Stimulated activated CD4-positive, alpha-beta T cell treated with anti-CD3 and anti-CD28 coated beads, Interleukin-1b, Interleukin-23, amount 100 ng/mL, for 1 hour (primary cell): ENCODE results near the gene PPM1H.
A peak's percentile ranks its signal among the peaks of the same experiment; 100 is the strongest.
"Not testable (repeated sequence)": the region's sequence is repeated elsewhere in the genome, so short reads cannot be mapped to it uniquely, and the experiment has no call there.

Experiments
- DNase-seq, 2 donors: peaks; one replicate each; pipeline ENCODE4 v3.0.0-alpha.2; 2020; ENCODE audit warnings: low read depth in 2 of 2

PPM1H gene

DNA sequence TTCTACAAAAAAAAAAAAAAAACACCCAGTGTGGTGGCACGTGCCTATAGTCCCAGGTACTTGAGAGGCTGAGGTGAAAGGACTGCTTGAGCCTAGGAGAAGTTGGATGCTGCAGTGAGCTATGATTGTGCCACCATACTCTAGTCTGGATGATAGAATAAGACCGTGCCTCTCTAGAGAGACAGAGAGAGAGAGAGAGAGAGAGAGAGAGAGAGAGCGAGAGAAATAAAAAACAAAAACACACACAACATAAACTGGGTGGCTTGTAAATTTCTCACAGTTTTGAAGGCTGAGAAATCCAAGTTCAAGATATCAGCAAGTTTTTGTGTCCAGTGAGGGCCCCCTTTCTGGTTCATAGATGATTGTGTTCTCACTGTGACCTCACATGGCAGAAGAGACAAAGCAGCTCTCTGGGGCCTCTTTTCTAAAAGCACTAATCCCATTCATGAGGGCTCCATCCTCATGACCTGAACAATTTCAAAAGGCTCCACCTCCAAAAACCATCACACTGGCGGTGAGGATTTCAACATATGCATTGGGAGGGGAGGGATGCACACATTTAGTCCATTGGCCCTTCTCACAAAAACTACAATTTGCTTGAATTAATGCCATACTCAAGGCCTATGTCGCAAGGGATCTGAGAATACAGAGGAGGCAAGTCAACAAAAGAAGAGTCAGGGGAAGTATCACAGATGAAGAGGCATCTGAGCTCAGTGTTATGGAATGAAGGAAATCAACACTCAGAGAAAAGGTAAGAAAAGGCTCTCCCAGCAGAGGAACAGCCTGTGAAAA is 94.9 kb downstream of the PPM1H start:
- no peak for DNase-seq

DNA sequence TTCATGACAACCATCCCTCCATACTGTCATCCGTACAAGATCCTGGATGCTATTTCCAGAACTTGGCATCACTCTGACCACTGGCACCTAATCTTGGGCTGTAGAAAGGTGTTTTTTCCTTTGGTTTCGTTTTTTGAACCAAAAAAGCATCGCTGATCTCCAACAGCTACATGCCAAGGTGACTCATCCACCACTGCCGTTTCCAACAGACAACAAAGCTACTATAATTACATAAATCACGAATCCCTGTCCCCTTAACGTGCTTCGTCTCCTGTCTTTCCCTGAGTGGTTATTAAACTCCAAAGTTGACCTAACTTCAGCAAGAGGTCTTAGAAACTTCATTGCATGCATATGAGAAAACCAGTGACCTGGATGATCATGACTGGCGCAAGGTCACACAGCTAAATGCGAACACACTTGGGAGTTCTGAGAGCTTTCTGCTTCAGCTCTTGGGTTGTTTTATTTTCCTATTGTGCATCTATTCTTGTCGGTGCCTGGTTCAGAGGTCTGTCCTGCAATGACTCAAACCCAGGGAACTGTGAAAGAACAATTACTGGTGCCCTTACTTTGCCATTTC is 99.9 kb downstream of the PPM1H start:
- no peak for DNase-seq

DNA sequence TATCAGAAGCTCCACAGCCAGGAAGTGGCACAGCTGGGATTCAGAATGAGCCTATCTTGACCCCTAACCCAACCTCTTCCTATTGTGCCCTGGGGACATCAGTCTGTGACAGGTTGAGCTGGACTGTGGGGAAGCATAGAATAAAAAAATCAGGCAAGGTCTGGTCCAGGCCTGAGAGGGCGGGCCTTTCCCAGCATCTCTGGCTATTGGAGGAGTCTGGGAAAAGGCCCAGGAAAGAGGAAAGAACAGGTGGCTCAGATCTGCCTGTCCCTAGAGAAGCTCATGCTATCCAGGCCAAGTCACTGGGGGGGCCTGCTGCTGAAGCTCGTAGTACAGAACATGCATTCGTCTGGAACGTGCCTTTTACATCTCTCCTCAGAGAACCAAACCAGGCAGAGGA is 100.5 kb downstream of the PPM1H start:
- no peak for DNase-seq

DNA sequence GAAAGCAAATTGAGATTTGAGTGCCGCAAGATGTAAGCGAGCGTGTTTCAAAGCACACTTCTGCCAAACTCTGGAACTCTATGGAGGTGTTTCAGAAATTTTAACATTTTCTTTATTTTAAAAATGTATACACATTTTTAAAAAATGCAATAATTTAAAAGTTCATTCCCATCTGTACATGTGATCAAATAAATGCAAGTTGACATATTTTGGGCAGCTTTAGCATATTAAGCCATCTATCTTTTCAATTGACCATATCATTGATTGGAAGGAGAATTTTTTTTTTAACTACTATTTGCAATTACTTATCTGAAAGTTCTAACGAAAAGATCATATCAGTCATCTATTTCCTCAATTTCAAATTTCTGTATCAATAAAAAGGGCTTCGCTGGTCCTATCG is 101.3 kb downstream of the PPM1H start:
- no peak for DNase-seq

GRCh38 chr12:62832558-62832957 is 102.4 kb downstream of the PPM1H start:
- no peak for DNase-seq

DNA sequence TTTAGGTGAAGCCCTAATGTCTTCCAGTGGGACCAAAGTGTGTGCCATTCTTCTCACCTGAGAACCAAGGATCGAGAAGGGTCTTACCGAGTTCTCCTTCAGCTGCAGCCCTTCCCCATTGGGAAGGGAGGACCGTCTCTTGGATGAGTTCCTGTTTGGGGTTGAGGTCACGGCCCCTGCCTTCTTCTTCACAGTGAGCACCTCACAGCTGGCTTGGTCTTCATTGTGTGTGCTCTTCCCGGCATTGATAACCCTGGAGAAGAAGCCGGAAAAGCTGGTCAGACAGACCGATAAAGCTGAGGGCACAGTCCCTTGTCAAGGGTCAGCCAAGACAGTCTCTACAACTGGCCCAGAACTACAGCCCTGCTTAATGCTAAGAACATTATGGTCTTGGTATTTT is 102.9 kb downstream of the PPM1H start:
- no peak for DNase-seq

- no peak for DNase-seq
Observed at GRCh38 chr12:62827855-62828254, 107.1 kb downstream of the PPM1H start.

DNA sequence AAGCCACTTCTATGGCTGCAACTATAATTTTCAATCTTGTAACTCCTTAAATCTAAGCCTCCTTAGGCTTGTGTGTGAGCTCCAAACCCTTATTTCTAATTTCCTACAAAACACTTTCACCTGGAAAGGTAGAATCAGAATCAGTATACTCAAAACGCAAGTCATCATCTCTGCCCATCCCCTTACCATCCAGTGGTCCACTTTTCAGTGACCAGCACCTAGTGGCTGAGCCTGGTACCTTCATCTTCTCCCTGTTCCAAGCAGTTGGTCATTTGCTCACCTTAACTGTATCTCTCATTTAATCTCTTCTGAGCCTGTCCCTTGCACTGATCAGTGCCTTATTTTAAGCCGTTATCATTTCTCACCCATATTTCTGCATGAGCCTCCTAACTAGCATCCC is 107.9 kb downstream of the PPM1H start:
- DNase-seq, result no peak

DNA sequence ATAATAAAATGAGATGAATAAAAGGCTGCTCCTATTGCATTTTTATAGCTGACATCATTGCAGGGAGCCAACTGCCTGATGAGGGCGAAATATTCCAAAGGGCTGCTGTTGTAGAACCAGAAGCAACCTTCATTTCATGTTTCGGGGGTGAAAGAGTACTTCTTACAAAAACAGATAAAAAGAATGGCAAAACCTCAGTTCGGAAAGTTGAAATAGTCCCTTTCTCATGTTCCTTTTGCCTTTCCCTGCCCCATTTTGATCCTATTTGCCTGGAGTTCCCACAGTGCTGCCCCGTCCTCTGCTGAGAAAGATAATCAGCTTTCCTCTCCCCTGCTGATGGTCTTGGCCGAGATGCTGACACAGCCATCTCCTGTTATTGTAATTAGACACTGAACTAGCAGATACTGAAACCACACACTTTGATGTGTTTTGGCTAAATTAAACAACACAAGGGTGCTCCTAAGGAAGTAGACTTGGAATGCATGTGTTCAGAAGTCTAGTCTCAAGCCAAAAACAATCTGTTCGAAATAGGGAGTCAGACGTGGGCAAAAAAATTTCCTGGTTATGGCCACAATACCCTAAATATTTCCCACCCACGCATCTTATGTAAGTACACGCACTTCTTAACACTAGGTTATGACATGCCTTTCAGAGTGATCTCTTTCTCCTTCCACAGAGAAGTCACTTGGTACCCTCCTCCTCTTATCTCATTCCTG is 117.2 kb downstream of the PPM1H start:
- no peak for DNase-seq

- no peak for DNase-seq
Observed at GRCh38 chr12:62814243-62814642, 120.7 kb downstream of the PPM1H start.

DNA sequence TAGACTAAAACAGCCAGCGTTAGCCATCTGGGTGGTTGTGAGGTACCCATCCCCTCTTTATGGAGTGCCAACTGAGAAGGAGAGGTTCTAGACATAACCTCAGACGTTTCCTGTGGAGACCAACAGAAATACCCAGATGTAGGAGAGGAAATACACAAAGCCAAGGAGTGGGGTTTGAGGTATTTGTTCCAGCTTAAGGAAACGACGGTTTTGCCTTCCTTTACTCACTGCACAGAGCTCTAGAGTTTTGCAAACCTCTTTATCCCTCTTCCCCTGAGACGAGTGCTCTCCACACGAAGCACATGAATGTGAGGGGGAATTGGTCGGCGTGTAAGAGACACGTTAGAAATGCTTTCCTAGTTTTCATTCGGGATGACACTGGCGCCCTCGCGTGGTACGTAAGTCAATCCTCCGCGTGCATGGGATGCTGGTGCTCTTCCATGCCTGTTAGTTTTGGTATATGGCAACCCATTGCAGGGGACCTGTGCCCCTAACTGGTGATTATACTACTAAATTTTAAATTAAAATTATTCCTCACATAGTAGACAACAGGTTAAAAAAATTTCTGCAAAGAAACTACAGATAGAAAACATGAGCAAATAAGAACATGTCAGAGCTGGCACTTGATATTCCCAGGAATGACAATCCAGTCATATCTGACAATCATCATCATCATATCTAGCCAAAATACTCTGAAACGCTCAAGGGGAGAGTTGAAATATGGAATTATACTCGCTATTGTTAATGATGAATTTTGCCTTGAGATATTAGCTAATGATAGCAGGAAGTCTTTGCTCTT is 121.7 kb downstream of the PPM1H start:
- DNase-seq, result peak in 1 of 2 donors; percentile 4

GRCh38 chr12:62811481-62811880 is 123.5 kb downstream of the PPM1H start:
- not testable (repeated sequence) for DNase-seq

DNA sequence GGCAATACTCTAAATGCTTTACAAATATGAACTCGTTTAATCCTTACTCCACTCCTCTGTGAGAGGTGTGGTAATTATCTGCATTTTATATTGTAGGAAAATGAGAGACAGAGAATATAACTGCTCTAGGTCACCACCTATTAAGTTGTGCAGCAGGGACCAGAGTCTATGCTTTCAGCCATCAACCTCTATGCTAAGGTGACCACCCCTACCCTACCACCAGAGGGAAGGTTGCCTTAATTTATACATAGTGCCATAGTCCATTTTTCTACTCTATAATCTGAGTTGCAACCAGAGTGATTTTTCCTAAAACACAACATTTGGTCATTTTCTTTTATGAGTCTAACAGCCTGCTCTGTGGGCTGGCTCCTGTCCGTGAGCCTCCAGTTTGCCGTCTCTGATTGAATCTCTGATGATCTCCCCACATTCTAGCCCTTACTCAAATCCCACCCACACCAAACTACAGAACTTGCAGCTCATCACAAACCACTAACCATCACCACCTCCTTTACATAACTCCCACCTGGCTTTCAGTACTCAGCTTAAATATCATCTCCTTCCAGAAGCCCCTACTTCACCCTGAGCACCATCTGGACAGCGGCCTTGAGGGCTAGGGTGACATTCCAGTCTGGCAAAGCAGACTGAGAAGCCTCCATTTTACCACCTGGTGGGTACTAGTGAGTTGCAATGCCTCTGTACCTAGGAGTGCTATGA is 126.6 kb downstream of the PPM1H start:
- no peak for DNase-seq

DNA sequence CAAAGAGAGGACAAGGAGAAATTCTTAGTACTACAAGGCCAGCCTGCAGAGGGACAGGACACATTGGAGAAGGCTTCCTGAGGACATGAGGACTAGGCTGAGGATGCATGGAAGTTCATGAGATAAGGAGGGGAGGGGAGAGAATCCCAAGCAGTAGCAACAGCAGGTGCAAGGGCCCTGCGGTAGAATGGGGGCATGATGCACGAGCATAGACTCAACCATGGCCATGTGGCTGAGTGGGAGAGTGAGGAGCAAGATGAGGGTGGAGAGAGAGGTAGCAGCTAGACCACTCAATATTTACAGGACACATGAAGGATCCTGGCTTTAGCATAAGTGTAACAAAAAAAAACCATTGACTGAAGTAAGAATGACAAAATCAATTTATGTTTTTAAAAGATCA is 128.1 kb downstream of the PPM1H start:
- DNase-seq, result no peak

DNA sequence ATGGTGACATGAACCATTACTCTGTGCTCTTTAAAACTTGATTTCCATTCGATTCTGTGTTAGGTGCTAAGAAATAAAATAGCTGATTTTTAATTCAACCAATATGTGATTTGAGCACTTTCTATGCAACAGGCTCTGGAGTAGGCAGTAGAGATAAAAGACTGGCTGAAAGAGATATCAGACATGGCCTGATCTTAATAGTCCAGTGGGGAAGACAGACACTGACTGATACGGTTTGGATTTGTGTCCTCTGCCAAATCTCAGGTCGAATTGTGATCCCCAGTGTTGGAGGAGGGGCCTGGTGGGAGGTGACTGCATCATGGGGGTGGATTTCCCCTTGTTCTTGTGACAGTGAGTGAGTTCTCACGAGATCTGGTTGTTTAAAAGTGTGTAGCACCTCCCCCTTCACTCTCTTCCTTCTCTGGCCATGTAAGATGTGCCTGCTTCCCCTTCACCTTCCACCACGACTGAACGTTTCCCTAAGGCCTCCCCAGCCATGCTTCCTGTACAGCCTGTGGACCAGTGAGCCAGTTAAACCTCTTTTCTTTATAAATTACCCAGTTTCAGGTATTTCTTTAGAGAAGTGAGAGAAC is 128.6 kb downstream of the PPM1H start:
- DNase-seq, result no peak

- no peak for DNase-seq
Observed at GRCh38 chr12:62805517-62805916, 129.4 kb downstream of the PPM1H start.

- no peak for DNase-seq
Observed at GRCh38 chr12:62803756-62804155, 131.2 kb downstream of the PPM1H start.

DNA sequence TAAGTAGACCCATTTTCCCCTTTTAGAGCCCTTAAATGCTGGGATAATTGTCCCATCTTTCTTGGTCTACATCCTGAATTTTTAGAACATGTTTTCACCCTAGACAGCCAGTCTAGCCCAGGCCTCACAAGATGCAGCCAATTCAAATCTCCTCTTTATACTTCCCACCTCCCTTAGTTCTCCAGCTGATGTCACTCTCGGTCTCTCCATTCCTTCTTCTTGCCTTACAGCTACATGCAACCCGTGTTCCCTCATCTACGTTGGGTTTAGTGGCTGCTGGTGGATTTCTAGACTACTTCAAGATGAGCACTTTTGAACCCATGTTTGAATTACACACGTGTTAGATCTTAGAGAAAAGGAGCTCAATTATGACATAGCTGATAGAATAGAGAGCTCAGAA is 132.0 kb downstream of the PPM1H start:
- no peak for DNase-seq

DNA sequence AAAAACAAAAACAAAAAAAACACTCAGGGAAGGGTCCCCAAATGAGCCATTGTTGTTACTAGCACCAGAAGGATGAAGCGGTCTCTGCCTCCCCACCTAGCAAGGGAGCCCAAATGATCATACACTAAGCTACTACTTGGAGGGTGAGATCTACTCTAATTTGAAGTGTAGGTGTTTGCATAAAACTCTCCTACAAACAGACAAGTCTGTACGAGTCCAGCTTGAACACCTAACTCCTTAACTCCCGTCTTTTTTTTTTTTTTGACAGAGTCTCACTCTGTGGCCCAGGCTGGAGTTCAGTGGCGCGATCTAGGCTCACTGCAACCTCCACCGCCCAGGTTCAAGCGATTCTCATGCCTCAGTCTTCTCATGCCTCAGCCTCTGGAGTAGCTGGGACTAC is 132.6 kb downstream of the PPM1H start:
- DNase-seq, result no peak

GRCh38 chr12:62801796-62802195 is 133.2 kb downstream of the PPM1H start:
- DNase-seq, result no peak

- no peak for DNase-seq
Observed at GRCh38 chr12:62800707-62801400, 134.1 kb downstream of the PPM1H start.
